HepG2 (cell line): ENCODE measurements around the gene MTMR4. TPM values are rescaled to one million over a fixed set of nuclear protein-coding genes. Genes with fewer than 3 reads are reported as not detected.

Source experiments
- CSRNP2 ChIP-seq: sonication (generic); formaldehyde crosslinking; conservative IDR thresholded peaks from 2 replicates; pipeline ENCODE4 v1.8.0; 2022; ENCODE audit warnings: low read depth, missing genetic modification reagents
- E2F5 ChIP-seq: sonication (generic); formaldehyde crosslinking; conservative IDR thresholded peaks from 2 replicates; pipeline ENCODE4 v1.4.0; 2020; ENCODE audit warnings: missing genetic modification reagents
- GLI4 ChIP-seq: sonication (generic); formaldehyde crosslinking; IDR thresholded peaks from 2 replicates; pipeline ENCODE4 v1.5.1; 2020; ENCODE audit warnings: missing genetic modification reagents, mild to moderate bottlenecking, moderate library complexity, borderline replicate concordance
- JUND ChIP-seq: sonication (generic); formaldehyde crosslinking; IDR thresholded peaks from 2 replicates; pipeline ENCODE4 v1.8.0; 2022; ENCODE audit warnings: mild to moderate bottlenecking, missing genetic modification reagents
- KLF13 ChIP-seq: sonication (generic); formaldehyde crosslinking; IDR thresholded peaks from 2 replicates; pipeline ENCODE4 v1.4.0; 2020; ENCODE audit warnings: mild to moderate bottlenecking, missing genetic modification reagents
- MBD4 ChIP-seq: IDR thresholded peaks from 2 replicates; pipeline ENCODE4 v1.6.1; 2012; ENCODE audit warnings: low read length, inconsistent platforms, borderline replicate concordance
- MED13 ChIP-seq: sonication (generic); formaldehyde crosslinking; IDR thresholded peaks from 2 replicates; pipeline ENCODE4 v1.5.0; 2020; ENCODE audit warnings: missing genetic modification reagents
- MYC ChIP-seq: sonication (generic); formaldehyde crosslinking; IDR thresholded peaks from 2 replicates; pipeline ENCODE4 v1.9.0; 2021; ENCODE audit warnings: missing genetic modification reagents, borderline replicate concordance
- NFE2 ChIP-seq: sonication (generic); formaldehyde crosslinking; IDR thresholded peaks from 2 replicates; pipeline ENCODE4 v1.4.0; 2020; ENCODE audit warnings: missing genetic modification reagents
- NFE2L2 ChIP-seq: fragments of 150-350 bp; IDR thresholded peaks from 2 replicates; pipeline ENCODE4 v1.6.1; 2014; ENCODE audit warnings: low read length
- NR2F2 ChIP-seq: IDR thresholded peaks from 2 replicates; pipeline ENCODE4 v1.6.1; 2012; ENCODE audit warnings: low read depth, inconsistent platforms, borderline replicate concordance
- PHF5A ChIP-seq: IDR thresholded peaks from one replicate; pipeline ENCODE4 v1.6.1; 2018; ENCODE audit warnings: low read depth, missing genetic modification reagents; ENCODE audit not compliant: unreplicated experiment
- PHF8 ChIP-seq: sonication (generic); formaldehyde crosslinking; IDR thresholded peaks from 2 replicates; pipeline ENCODE4 v1.5.0; 2020; ENCODE audit warnings: missing genetic modification reagents
- SNAPC5 ChIP-seq: sonication (generic); formaldehyde crosslinking; IDR thresholded peaks from 2 replicates; pipeline ENCODE4 v1.8.1; 2023; ENCODE audit warnings: mild to moderate bottlenecking, missing genetic modification reagents, borderline replicate concordance
- SRY ChIP-seq: sonication (generic); formaldehyde crosslinking; IDR thresholded peaks from 2 replicates; pipeline ENCODE4 v1.8.0; 2022; ENCODE audit warnings: mild to moderate bottlenecking, missing genetic modification reagents
- TERF1 ChIP-seq: sonication (generic); formaldehyde crosslinking; IDR thresholded peaks from 2 replicates; pipeline ENCODE4 v1.8.0; 2022; ENCODE audit warnings: mild to moderate bottlenecking, missing genetic modification reagents, moderate library complexity
- ZBTB33 ChIP-seq: sonication (generic); formaldehyde crosslinking; IDR thresholded peaks from 2 replicates; pipeline ENCODE4 v1.4.0; 2020; ENCODE audit warnings: missing genetic modification reagents
- ZBTB7B ChIP-seq: sonication (generic); formaldehyde crosslinking; IDR thresholded peaks from 2 replicates; pipeline ENCODE4 v1.4.0; 2020; ENCODE audit warnings: missing genetic modification reagents
- ZFY ChIP-seq: sonication (generic); formaldehyde crosslinking; IDR thresholded peaks from 2 replicates; pipeline ENCODE4 v1.4.0; 2020; ENCODE audit warnings: missing genetic modification reagents
- ZNF205 ChIP-seq: IDR thresholded peaks from 2 replicates; pipeline ENCODE4 v1.6.1; 2018; ENCODE audit warnings: missing biosample characterization, missing genetic modification reagents
- ZNF276 ChIP-seq: sonication (generic); formaldehyde crosslinking; IDR thresholded peaks from 2 replicates; pipeline ENCODE4 v1.4.0; 2020; ENCODE audit warnings: mild to moderate bottlenecking, low read depth, missing genetic modification reagents
- ZNF672 ChIP-seq: sonication (generic); formaldehyde crosslinking; IDR thresholded peaks from 2 replicates; pipeline ENCODE4 v1.8.1; 2022; ENCODE audit warnings: missing genetic modification reagents
- ZSCAN30 ChIP-seq: sonication (generic); formaldehyde crosslinking; IDR thresholded peaks from 2 replicates; pipeline ENCODE4 v1.5.0; 2020; ENCODE audit warnings: mild to moderate bottlenecking, missing genetic modification reagents
- polyA plus RNA-seq, 8 experiments: library from polyadenylated mRNA; depleted of rRNA in 3 of 8; stranded (reverse) in 7 of 8; unstranded in 1 of 8; fragments of >200 nt; fragmentation: Illumina TruSeq in 4 of 8; extraction: Trizol in 4 of 8; gene quantifications; 2 replicates each; pipeline versions ENCODE4 v1.2.1 to v1.2.3, GENCODE V29; 2011 to 2016; ENCODE audit warnings: low read depth in 4 of 8, missing spikeins in 1 of 8, mixed read lengths in 1 of 8; ENCODE audit not compliant: insufficient read depth in 1 of 8
- total RNA-seq, 5 experiments: library from RNA; depleted of rRNA; stranded (reverse); fragments of >200 nt; fragmentation: Illumina TruSeq; extraction: Trizol; gene quantifications; 2 replicates each; pipeline ENCODE4 v1.2.3, GENCODE V29; 2016; ENCODE audit warnings: low read depth in 1 of 5

MTMR4 gene
- total and polyA plus RNA-seq, 2 of the 13 experiments (the other 11 are each of a cell fraction or from before 2014, with no cell fraction given): 62.5 to 65.1 TPM

GRCh38 chr17:58517378-58517927, 3.0 kb upstream of the MTMR4 start (continued):
- no peak for TF ChIP-seq ZBTB33
- no peak for TF ChIP-seq TERF1 (CRISPR knock-in tag)
- TF ChIP-seq MED13 (CRISPR knock-in tag): no peak
- no peak for TF ChIP-seq CSRNP2 (CRISPR knock-in tag)
- no peak for TF ChIP-seq MBD4
- no peak for TF ChIP-seq ZNF276 (CRISPR knock-in tag)
- peak; percentile 41; the same call in 1 of the 2 replicates for TF ChIP-seq E2F5 (CRISPR knock-in tag)
- no peak for TF ChIP-seq KLF13 (CRISPR knock-in tag)
- no peak for TF ChIP-seq ZNF205 (CRISPR knock-in tag)
- peak; percentile 74 for TF ChIP-seq JUND (CRISPR knock-in tag)
- TF ChIP-seq NFE2L2: no peak
- peak; percentile 61; the same call in 1 of the 2 replicates for TF ChIP-seq ZBTB7B (CRISPR knock-in tag)
- TF ChIP-seq MYC (CRISPR knock-in tag): peak; percentile 30; the same call in 1 of the 2 replicates
- TF ChIP-seq SNAPC5: no peak
- no peak for TF ChIP-seq NFE2 (CRISPR knock-in tag)
- TF ChIP-seq SRY: no peak
- TF ChIP-seq PHF5A (CRISPR knock-in tag): no peak
- 0 out of 2 replicates have a peak, but pooled peaks have one; percentile 6 for TF ChIP-seq NR2F2
- TF ChIP-seq PHF8 (CRISPR knock-in tag): peak; percentile 82
- no peak for TF ChIP-seq ZNF672 (CRISPR knock-in tag)
- TF ChIP-seq ZFY (CRISPR knock-in tag): peak; percentile 54
- TF ChIP-seq ZSCAN30 (CRISPR knock-in tag): no peak
- no peak for TF ChIP-seq GLI4 (CRISPR knock-in tag)
